HCT116 (cell line): ENCODE measurements around the gene EMC1. TPM values are rescaled to one million over a fixed set of nuclear protein-coding genes. Genes with fewer than 3 reads are reported as not detected.
"Not testable (repeated sequence)": the region's sequence is repeated elsewhere in the genome, so short reads cannot be mapped to it uniquely, and the experiment has no call there.

Experiments
- ATAC-seq: fragments of 200-7000 bp; cut with Tn5 transposase; 2 replicates; pipeline ENCODE4 v1.9.1; 2020; ENCODE audit warnings: mild to moderate bottlenecking, moderate library complexity
- BruUV-seq: library from RNA; stranded (reverse); fragments of 400-500 nt; replicated peaks from 2 replicates; lab custom pipeline; 2021; lab: Mats Ljungman, UMichigan
- CTCF ChIA-PET: fragments of 300-600 bp; sonication (Branson Sonifier 250); formaldehyde crosslinking; loops from one replicate; lab custom pipeline; 2021; ENCODE audit warnings: antibody characterized with exemption; lab: Charles Lee
- POLR2A ChIA-PET: fragments of 300-600, 350-600 bp; sonication (Branson Sonifier 250); formaldehyde crosslinking; loops from one replicate; lab custom pipeline; 2021; ENCODE audit warnings: antibody characterized with exemption; lab: Charles Lee
- RAD21 ChIA-PET, 2 experiments: fragments of 300-600 bp; sonication (Branson Sonifier 250); formaldehyde crosslinking; loops; one replicate each; lab custom pipeline; 2023; ENCODE audit warnings: low total read pairs in 2 of 2; ENCODE audit not compliant: uncharacterized antibody in 2 of 2, unreplicated experiment in 2 of 2, low non-redundant PET in 1 of 2; lab: Charles Lee
- DNase-seq: peaks from one replicate; pipeline ENCODE4 v3.0.0-alpha.2; 2010; ENCODE audit warnings: low read depth, low spot score
- H2AFZ ChIP-seq: fragments of 200-600 bp; shearing (Covaris generic), sonication (generic); 2 replicates; pipeline ENCODE4 v1.6.1; 2017; ENCODE audit warnings: low read depth, mixed run types, mixed read lengths, antibody characterized with exemption, low read length; ENCODE audit not compliant: poor library complexity, severe bottlenecking
- H3K27ac ChIP-seq: 2 replicates; pipeline ENCODE4 v1.5.1; 2012; ENCODE audit warnings: low read depth, low read length
- H3K27me3 ChIP-seq: fragments of 200-600 bp; sonication (generic); 2 replicates; pipeline ENCODE4 v1.6.1; 2016; ENCODE audit warnings: mixed run types, low read length, mixed read lengths; ENCODE audit not compliant: insufficient read depth
- H3K36me3 ChIP-seq, 2 experiments: fragments of 200-500 bp in 1 of 2; fragments of 200-600 bp in 1 of 2; sonication (Bioruptor generic) in 1 of 2; sonication (generic) in 1 of 2; 2 replicates each; pipeline versions ENCODE4 v1.5.1 to v1.6.1; 2014 to 2016; ENCODE audit warnings: low read length in 2 of 2, inconsistent platforms in 1 of 2, mixed read lengths in 1 of 2, mixed run types in 1 of 2; ENCODE audit not compliant: insufficient read depth in 2 of 2, control insufficient read depth in 1 of 2
- H3K4me1 ChIP-seq, 2 experiments: fragments of 200-600 bp in 1 of 2; sonication (generic) in 1 of 2; 2 replicates each; pipeline versions ENCODE4 v1.5.1 to v1.6.1; 2012 to 2017; ENCODE audit warnings: low read length in 2 of 2, inconsistent platforms in 1 of 2, mild to moderate bottlenecking in 1 of 2, mixed read lengths in 1 of 2, mixed run types in 1 of 2, moderate library complexity in 1 of 2; ENCODE audit not compliant: insufficient read depth in 2 of 2, control insufficient read depth in 1 of 2
- H3K4me2 ChIP-seq: fragments of 200-600 bp; sonication (generic); 2 replicates; pipeline ENCODE4 v1.6.1; 2017; ENCODE audit warnings: mixed run types, low read length, mixed read lengths
- H3K4me3 ChIP-seq, 2 experiments: fragments of 200-600 bp in 1 of 2; sonication (generic) in 1 of 2; replicated peaks in 1 of 2; 2 replicates each; pipeline ENCODE4 v1.5.1; 2011 to 2016; ENCODE audit warnings: low read length in 2 of 2, control low read depth in 1 of 2, low read depth in 1 of 2, mild to moderate bottlenecking in 1 of 2, mixed read lengths in 1 of 2, mixed run types in 1 of 2
- H3K79me2 ChIP-seq: fragments of 200-600 bp; sonication (generic); 2 replicates; pipeline ENCODE4 v1.6.1; 2017; ENCODE audit warnings: mild to moderate bottlenecking, mixed run types, low read length, moderate library complexity, mixed read lengths; ENCODE audit not compliant: insufficient read depth
- H3K9ac ChIP-seq: fragments of 200-600 bp; sonication (generic); 2 replicates; pipeline ENCODE4 v1.6.1; 2016; ENCODE audit warnings: low read length, mixed read lengths
- H3K9me2 ChIP-seq: fragments of 200-600 bp; sonication (generic), shearing (Covaris generic); 2 replicates; pipeline ENCODE4 v1.6.1; 2017; ENCODE audit warnings: mixed run types, mild to moderate bottlenecking, moderate library complexity; ENCODE audit not compliant: insufficient read depth
- H3K9me3 ChIP-seq, 2 experiments: fragments of 200-500 bp in 1 of 2; fragments of 200-600 bp in 1 of 2; sonication (Bioruptor generic) in 1 of 2; sonication (generic) in 1 of 2; 2 replicates each; pipeline ENCODE4 v1.6.1; 2014 to 2017; ENCODE audit warnings: low read length in 2 of 2, mixed read lengths in 2 of 2, inconsistent platforms in 1 of 2, low read depth in 1 of 2, mild to moderate bottlenecking in 1 of 2, mixed run types in 1 of 2, moderate library complexity in 1 of 2; ENCODE audit not compliant: control insufficient read depth in 1 of 2, insufficient read depth in 1 of 2
- H4K20me1 ChIP-seq: fragments of 200-600 bp; sonication (generic), shearing (Covaris generic); 2 replicates; pipeline ENCODE4 v1.6.1; 2017; ENCODE audit warnings: mixed run types, mild to moderate bottlenecking, moderate library complexity; ENCODE audit not compliant: insufficient read depth
- ATF3 ChIP-seq: IDR thresholded peaks from 2 replicates; pipeline ENCODE4 v1.6.1; 2012
- CBX3 ChIP-seq: IDR thresholded peaks from 2 replicates; pipeline ENCODE4 v1.6.1; 2012; ENCODE audit warnings: low read depth
- EZH2phosphoT487 ChIP-seq: fragments of 200-600 bp; IDR thresholded peaks from 2 replicates; pipeline ENCODE4 v1.6.1; 2018; ENCODE audit warnings: antibody characterized with exemption, borderline replicate concordance
- FOSL1 ChIP-seq: IDR thresholded peaks from 2 replicates; pipeline ENCODE4 v1.6.1; 2012; ENCODE audit warnings: low read depth
- JUND ChIP-seq: IDR thresholded peaks from 2 replicates; pipeline ENCODE4 v1.6.1; 2012
- POLR2A ChIP-seq: IDR thresholded peaks from 2 replicates; pipeline ENCODE4 v1.7.0; 2011; ENCODE audit warnings: borderline replicate concordance; ENCODE audit not compliant: insufficient read depth, insufficient read length; ENCODE audit errors: extremely low read depth
- POLR2AphosphoS5 ChIP-seq: IDR thresholded peaks from 2 replicates; pipeline ENCODE4 v1.6.1; 2011; ENCODE audit warnings: mild to moderate bottlenecking, low read depth, low read length, moderate library complexity
- RAD21 ChIP-seq: IDR thresholded peaks from 2 replicates; pipeline ENCODE4 v1.6.1; 2012; ENCODE audit warnings: low read depth, mild to moderate bottlenecking
- REST ChIP-seq: IDR thresholded peaks from 2 replicates; pipeline ENCODE4 v1.6.1; 2012; ENCODE audit warnings: low read depth
- SP1 ChIP-seq: IDR thresholded peaks from 2 replicates; pipeline ENCODE4 v1.6.1; 2012; ENCODE audit warnings: low read depth
- SRF ChIP-seq: IDR thresholded peaks from 2 replicates; pipeline ENCODE4 v1.6.1; 2012; ENCODE audit warnings: low read depth
- ZBTB33 ChIP-seq: IDR thresholded peaks from 2 replicates; pipeline ENCODE4 v1.6.1; 2011; ENCODE audit warnings: mild to moderate bottlenecking, low read length, moderate library complexity; ENCODE audit not compliant: insufficient replicate concordance; ENCODE audit errors: extremely low read depth
- intact Hi-C: fragments of 100-400 bp; cut with micrococcal nuclease; formaldehyde crosslinking; loops from 2 replicates; pipeline ENCODE4 v1.10.0; 2022
- total RNA-seq: library from RNA; stranded (reverse); gene quantifications from one replicate; pipeline ENCODE4 v1.2.1, GENCODE V29; 2021; ENCODE audit not compliant: unreplicated experiment

EMC1 gene
- total RNA-seq, 1 experiment from 2014 or later, result 66.6 TPM

GRCh38 chr1:19288324-19289241 is 37.3 kb upstream of the EMC1 start, which contains the start of gene AKR7A3:
AKR7A3 (minus strand) TSS chr1:19288770; CDS start chr1:19288709, 61 bp downstream.
- H2AFZ ChIP-seq, H3K36me3 ChIP-seq, BruUV-seq, H4K20me1 ChIP-seq, DNase-seq, POLR2A ChIA-PET, H3K27me3 ChIP-seq, CTCF ChIA-PET, H3K9ac ChIP-seq, RAD21 ChIA-PET, H3K27ac ChIP-seq, intact Hi-C loops, H3K9me2 ChIP-seq, H3K4me1 ChIP-seq, H3K9me3 ChIP-seq, H3K79me2 ChIP-seq: not testable (repeated sequence)
- H3K4me3 ChIP-seq, result peak within 1 kb of the TSS; percentile 15 to 37; a peak in 3 of 4 replicates
- ATAC-seq, result peak; percentile 86
- H3K4me2 ChIP-seq, result peak within 1 kb of the TSS; percentile 64

GRCh38 chr1:19287436-19288185 is 36.3 kb upstream of the EMC1 start:
- no peak overlapping the region for H2AFZ ChIP-seq
- POLR2A ChIA-PET, result no interaction called here
- no peak overlapping the region for H3K4me2 ChIP-seq
- no peak overlapping the region for H3K9ac ChIP-seq
- no peaks in the 10 kb centered on the region for H3K36me3 ChIP-seq
- no peak overlapping the region for H3K27ac ChIP-seq
- no peaks in the 10 kb centered on the region for H3K27me3 ChIP-seq
- RAD21 ChIA-PET, result no interaction called here
- DNase-seq (no peak), ATAC-seq (no peak)
- no peaks in the 10 kb centered on the region for H3K9me2 ChIP-seq
- H4K20me1 ChIP-seq, result no peaks in the 10 kb centered on the region
- BruUV-seq, result no TSS peak
- H3K79me2 ChIP-seq, result no peaks in the 10 kb centered on the region
- H3K9me3 ChIP-seq, result no peaks in the 10 kb centered on the region
- no peak overlapping the region for H3K4me3 ChIP-seq
- intact Hi-C loops, result no loop called here
- H3K4me1 ChIP-seq, result peaks cover 0 to 5% of the 10 kb centered on the region in 2 experiments; a peak in 1 of 4 replicates
- CTCF ChIA-PET, result no interaction called here
- TF ChIP-seq ZBTB33 (no peak), POLR2A (no peak), POLR2AphosphoS5 (no peak), FOSL1 (no peak), EZH2phosphoT487 (no peak), SP1 (no peak), RAD21 (no peak), SRF (no peak), ATF3 (no peak), JUND (no peak), CBX3 (no peak), REST (no peak)
